ENCODE measurements around the gene RCC2. TPM values are rescaled to one million over a fixed set of nuclear protein-coding genes. Genes with fewer than 3 reads are reported as not detected.
A peak's percentile ranks its signal among the peaks of the same experiment; 100 is the strongest.
"Not testable (repeated sequence)": the region's sequence is repeated elsewhere in the genome, so short reads cannot be mapped to it uniquely, and the experiment has no call there.

Gene RCC2
- total and polyA plus RNA-seq, 4 donors, result 2.1 to 36.7 (median 8.1) TPM

- no peak for TF ChIP-seq FOXA2 (IDR thresholded peaks at IDR 0.05)
- no peak for TF ChIP-seq HNF4G (IDR thresholded peaks at IDR 0.05)
- no peak for TF ChIP-seq RXRA (IDR thresholded peaks at IDR 0.05)
- TF ChIP-seq GABPA (IDR thresholded peaks at IDR 0.05 in 1 of 2, conservative IDR thresholded peaks at IDR 0.05 in 1 of 2), result no peak
- TF ChIP-seq MAX (IDR thresholded peaks at IDR 0.05), result no peak
Observed at GRCh38 chr1:17409391-17409811, 30.1 kb downstream of the RCC2 start (continued).

GRCh38 chr1:17407786-17408514, 31.5 kb downstream of the RCC2 start:
- H3K36me3 ChIP-seq (ENCODE audit: control insufficient read depth in 4 of 4, insufficient read depth in 3 of 4, low read depth in 1 of 4, low read length in 3 of 4), result peaks cover 15 to 46% (median 34%) of the 10 kb centered on the region in 4 donors
- not testable (repeated sequence) for DNase-seq (ENCODE audit: low spot score); H3K4me3 ChIP-seq (ENCODE audit: low read depth in 1 of 3, low read length in 3 of 3)

GRCh38 chr1:17406760-17407475, 32.6 kb downstream of the RCC2 start:
- DNase-seq (ENCODE audit: low spot score); H3K4me3 ChIP-seq (ENCODE audit: low read depth in 1 of 3, low read length in 3 of 3); H3K27me3 ChIP-seq (ENCODE audit: control insufficient read depth in 4 of 4, insufficient read depth in 4 of 4, low read length in 3 of 4); H3K9me3 ChIP-seq (ENCODE audit: control insufficient read depth in 4 of 4, low read length in 3 of 4); H3K4me1 ChIP-seq (ENCODE audit: control insufficient read depth in 4 of 4, insufficient read depth in 4 of 4, low read length in 3 of 4); H3K27ac ChIP-seq (ENCODE audit: low read depth in 1 of 2, low read length in 2 of 2); H3K9ac ChIP-seq (ENCODE audit: low read depth in 1 of 2, low read length in 2 of 2): not testable (repeated sequence)
- H3K36me3 ChIP-seq (ENCODE audit: control insufficient read depth in 4 of 4, insufficient read depth in 3 of 4, low read depth in 1 of 4, low read length in 3 of 4), result peaks cover 10 to 36% (median 24%) of the 10 kb centered on the region in 4 donors
- 76% methylated on average over 16 of the region's 16 CpGs for WGBS

More at GRCh38 chr1:17407786-17408514, 31.5 kb downstream of the RCC2 start:
- H3K27me3 ChIP-seq (ENCODE audit: control insufficient read depth in 4 of 4, insufficient read depth in 4 of 4, low read length in 3 of 4); H3K4me1 ChIP-seq (ENCODE audit: control insufficient read depth in 4 of 4, insufficient read depth in 4 of 4, low read length in 3 of 4); H3K27ac ChIP-seq (ENCODE audit: low read depth in 1 of 2, low read length in 2 of 2); H3K9me3 ChIP-seq (ENCODE audit: control insufficient read depth in 4 of 4, low read length in 3 of 4); H3K9ac ChIP-seq (ENCODE audit: low read depth in 1 of 2, low read length in 2 of 2): not testable (repeated sequence)
- WGBS, result 97% methylated on average over 30 of the region's 30 CpGs

GRCh38 chr1:17405898-17406759, 33.3 kb downstream of the RCC2 start:
- H3K9ac ChIP-seq (ENCODE audit: low read depth in 1 of 2, low read length in 2 of 2), result no peak overlapping the region
- H3K36me3 ChIP-seq (ENCODE audit: control insufficient read depth in 4 of 4, insufficient read depth in 3 of 4, low read depth in 1 of 4, low read length in 3 of 4), result peaks cover 10 to 31% (median 21%) of the 10 kb centered on the region in 4 donors

More at GRCh38 chr1:17405898-17406759, 33.3 kb downstream of the RCC2 start:
- TF ChIP-seq GABPA (IDR thresholded peaks at IDR 0.05 in 1 of 2, conservative IDR thresholded peaks at IDR 0.05 in 1 of 2), result no peak
- peak; percentile 13 for TF ChIP-seq NR2F2 (IDR thresholded peaks at IDR 0.05)
- TF ChIP-seq FOXA1 (IDR thresholded peaks at IDR 0.05), result no peak
- TF ChIP-seq FOXA2 (IDR thresholded peaks at IDR 0.05), result no peak
- no peak for TF ChIP-seq YY1 (IDR thresholded peaks at IDR 0.05)
- peak; percentile 69 for TF ChIP-seq CTCF (IDR thresholded peaks at IDR 0.05; ENCODE audit: low read depth, low read length, missing input control)
- TF ChIP-seq MAX (IDR thresholded peaks at IDR 0.05), result no peak
- TF ChIP-seq RAD21 (IDR thresholded peaks at IDR 0.05), result peak; percentile 67 to 77
- no peak for TF ChIP-seq SP1 (IDR thresholded peaks at IDR 0.05)
- no peak for TF ChIP-seq HNF4G (IDR thresholded peaks at IDR 0.05)
- H3K9me3 ChIP-seq (ENCODE audit: control insufficient read depth in 4 of 4, low read length in 3 of 4), result no peaks in the 10 kb centered on the region
- WGBS, result 48% methylated on average over 15 of the region's 15 CpGs
- DNase-seq (ENCODE audit: low spot score), result peak; percentile 71
- no peak overlapping the region for H3K4me3 ChIP-seq (ENCODE audit: low read depth in 1 of 3, low read length in 3 of 3)
- no peak overlapping the region for H3K27ac ChIP-seq (ENCODE audit: low read depth in 1 of 2, low read length in 2 of 2)
- H3K27me3 ChIP-seq (ENCODE audit: control insufficient read depth in 4 of 4, insufficient read depth in 4 of 4, low read length in 3 of 4), result no peaks in the 10 kb centered on the region
- H3K4me1 ChIP-seq (ENCODE audit: control insufficient read depth in 4 of 4, insufficient read depth in 4 of 4, low read length in 3 of 4), result peaks cover 0 to 4% (median 0%) of the 10 kb centered on the region in 4 donors
